UCSD-AML1 (cell line): Measurements from ENCODE around the gene CAMK1D.

ENCODE experiments used
- DNase-seq: peaks from one replicate; lab custom pipeline; 2025; ENCODE audit not compliant: unreplicated experiment; lab: John Stamatoyannopoulos, UW

The CAMK1D gene

DNA sequence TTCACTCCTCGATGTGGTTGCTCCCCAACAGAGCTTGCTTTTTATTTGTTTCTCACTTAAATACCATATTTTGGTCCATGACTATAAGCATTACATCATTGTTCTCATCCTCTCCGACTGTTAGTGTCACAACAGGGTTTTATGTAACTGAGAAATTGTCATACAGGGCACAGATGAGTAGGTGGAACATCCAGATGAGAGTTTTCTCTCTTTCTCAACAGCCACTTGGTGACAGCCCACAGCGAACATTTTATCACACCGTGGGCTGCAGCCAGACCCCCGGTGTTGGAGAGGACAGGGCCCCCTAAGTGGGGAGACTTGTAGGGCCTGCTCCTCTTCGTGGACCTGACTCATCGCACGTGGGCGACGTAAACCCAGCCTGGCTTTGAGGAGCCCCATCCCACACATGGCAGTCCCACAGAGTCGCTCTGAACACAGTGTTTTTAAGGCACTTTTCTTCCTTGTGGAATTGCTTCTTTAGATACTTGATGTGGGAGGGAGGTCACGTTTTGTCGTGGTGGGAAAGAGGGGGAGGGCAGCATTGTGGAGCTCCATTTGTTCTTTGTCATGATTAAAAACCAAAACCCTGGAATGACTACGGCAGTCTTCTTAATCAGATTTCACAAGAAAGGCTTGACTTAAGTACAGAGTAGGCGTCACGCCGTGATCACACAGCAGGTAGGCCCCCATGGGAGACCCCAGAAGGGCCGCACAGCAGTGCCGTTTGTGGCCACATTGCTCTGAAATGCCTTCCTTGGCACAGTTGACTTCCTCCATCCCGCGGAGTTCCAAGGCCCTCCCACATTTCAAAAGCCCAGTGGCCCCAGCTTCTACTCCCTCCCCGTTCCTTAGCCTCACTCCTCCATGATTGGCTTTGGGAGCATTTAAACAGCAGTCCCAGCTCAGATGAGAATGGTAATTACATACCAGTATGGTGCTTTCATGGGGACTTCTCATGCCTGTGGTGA is 431.6 kb downstream of the CAMK1D start:
- DNase-seq = no peak

DNA sequence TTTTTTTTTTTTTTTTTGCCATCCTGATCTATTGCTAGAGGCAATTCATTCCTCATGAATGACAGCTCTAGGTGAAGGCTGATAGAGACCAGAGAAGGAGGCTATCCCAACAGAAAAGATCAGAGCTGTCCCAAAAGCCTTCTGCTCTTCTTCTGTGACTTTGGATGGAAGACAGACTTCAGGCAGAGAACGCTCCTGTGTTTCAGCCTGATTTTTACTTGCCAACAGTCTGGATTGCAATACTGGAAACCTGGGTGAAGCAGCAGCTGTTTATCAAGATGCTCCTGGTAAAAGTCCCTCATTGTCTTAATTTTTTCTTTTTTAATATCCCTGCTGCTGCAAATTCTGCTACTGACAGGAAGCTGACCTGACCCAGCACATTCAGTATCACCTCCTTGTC is 432.6 kb downstream of the CAMK1D start:
- DNase-seq = no peak

DNA sequence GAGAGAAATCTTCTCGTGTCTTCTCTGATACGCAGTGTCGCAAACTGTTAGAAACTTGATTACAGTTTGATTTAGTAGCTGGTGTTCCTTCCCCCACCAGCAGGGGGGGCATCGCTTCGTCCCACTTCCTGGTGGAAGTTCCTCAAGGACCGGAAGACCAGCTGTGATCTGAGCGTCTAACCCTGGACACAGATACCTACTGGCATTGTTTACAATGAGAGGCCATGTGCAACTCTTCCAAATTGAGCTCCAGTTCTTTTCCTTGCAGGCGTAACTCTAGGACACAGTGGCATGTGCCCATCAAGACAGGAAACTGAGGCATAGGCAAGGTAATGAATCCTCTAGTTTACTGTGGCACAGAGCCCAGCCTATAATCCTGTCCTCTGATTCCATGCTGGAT is 433.2 kb downstream of the CAMK1D start:
- peak; percentile 27 for DNase-seq

DNA sequence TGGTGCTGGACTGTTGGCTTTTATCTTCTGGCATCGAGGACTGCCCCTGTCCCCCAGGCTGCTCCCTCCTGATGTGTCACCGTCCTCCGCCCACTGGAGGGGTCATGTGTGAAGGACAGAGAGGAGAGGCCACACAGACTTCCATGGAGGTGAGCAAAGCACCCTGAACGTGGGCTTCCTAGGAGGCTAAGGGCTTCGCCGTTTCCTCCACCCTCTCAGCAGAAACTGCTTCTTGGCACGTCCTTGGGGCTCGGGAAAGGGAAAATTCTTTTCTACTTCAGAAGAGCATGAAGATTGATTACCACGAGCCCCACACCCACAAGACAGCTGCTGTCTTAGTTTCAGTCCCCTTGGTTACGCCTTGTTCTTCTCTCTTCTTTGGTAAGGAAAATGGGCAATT is 433.9 kb downstream of the CAMK1D start:
- no peak for DNase-seq

DNA sequence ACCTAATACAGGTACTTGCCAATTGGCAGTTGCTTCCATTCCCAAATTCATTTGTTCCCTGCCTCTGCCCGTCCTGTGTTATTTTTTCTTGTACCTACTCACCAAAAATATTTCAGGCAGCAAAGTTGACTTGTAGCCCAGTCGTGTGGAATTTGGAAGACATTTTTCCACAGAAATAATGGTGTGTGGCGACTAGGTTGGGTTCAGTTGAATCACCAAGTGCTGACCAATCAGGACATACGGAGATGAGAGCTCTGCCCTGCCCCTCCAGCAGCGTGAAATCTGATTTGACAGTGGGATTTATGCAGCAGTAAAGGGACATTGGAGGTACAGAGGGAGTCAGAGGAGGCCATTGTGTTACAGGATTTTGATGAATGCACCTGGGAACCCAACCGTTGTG is 435.3 kb downstream of the CAMK1D start:
- DNase-seq = no peak

DNA sequence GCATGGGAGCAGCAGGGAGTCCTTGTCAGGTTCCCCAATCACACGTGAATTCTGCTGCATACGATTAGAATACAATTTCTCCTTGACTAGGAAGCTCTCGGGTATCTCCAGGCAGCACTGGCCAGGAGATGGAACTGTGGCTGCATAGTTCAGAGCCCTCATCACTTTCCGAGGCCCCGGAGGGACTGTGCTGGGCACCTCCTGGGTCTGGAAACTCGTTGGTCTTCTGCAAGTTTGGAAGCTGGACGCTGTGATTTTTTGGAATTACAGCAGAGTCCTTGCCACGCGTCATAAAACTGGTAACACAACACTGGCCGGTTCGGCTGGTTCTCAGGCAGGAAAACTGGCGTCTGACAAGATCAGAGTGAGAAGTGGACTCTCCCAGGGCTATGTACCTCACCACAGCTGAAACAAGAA is 436.1 kb downstream of the CAMK1D start:
- DNase-seq = no peak

DNA sequence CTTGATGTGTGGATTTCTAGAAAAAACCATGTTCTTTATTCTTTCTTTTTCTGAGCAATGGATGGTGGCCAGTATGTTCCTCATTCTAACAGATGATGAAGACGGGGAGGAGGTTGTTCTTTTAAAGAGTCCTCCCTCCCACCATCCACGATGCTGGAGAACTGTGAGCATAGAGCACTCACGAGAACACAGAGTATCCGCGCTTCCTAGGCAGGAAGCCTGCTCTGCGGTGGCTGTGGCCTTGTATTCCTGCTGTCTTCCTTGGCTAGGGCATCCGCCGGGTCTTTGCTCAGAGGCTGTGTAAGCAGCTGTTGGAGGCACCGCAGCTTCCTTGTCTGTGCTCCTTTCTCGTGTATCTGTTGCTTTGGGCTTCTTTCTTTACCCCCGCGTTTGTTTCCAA is 437.9 kb downstream of the CAMK1D start:
- DNase-seq = no peak

DNA sequence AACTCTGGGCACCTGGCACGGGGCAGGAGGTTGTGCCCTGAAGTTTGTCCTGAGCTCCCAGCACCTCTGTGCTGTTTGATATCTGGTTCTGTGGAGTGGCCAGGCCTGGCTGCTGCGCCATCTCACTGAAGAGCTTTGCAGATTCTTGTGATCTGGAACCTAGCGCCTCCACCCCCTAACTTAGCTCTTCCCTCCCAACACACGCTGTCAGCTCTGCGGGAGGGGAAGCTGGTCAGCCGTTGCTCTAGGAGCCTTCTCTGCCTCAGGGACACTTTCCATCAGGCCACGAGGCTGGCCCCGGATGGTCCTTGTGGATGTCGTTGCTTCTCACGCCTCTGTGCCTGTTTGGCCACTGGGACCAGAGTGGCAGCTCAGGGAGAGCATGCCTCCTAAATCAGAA is 438.9 kb downstream of the CAMK1D start:
- DNase-seq = no peak

DNA sequence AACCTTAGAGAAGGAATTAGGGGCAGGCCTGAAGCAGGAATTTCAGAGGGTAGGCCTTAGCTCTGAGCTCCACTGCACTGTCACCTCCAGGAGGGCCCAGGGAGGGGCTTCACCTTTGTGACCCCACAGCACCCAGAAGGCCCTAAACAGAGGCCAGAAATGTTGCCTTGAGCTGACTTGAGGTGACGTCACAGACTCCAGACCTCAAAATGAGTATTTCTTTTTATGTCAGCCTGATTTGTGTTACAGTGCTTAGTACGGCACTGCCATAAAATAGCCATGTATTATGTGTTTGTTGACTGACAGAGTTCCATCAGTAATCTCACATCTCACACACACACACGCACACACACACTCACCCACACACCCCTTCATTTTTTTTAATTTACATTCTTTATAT is 440.9 kb downstream of the CAMK1D start:
- DNase-seq = no peak

DNA sequence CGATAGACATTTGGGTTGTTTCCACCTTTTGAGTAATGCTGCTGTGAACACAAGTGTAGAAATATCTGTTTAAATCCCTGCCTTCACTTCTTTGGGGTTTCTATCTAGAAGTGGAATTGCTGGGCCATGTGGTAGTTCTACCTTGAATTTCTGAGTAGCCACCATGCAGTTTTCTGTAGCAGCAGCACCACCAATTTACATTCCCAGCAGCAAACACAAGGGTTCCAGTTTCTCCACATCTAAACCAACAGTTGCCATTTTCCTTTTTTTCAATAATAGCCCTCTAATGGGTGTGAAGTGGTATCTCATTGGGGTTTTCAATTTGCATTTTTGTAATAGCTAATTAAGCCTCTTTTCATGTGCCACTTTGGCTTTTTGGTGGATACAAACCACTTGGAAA is 442.4 kb downstream of the CAMK1D start:
- DNase-seq = no peak

DNA sequence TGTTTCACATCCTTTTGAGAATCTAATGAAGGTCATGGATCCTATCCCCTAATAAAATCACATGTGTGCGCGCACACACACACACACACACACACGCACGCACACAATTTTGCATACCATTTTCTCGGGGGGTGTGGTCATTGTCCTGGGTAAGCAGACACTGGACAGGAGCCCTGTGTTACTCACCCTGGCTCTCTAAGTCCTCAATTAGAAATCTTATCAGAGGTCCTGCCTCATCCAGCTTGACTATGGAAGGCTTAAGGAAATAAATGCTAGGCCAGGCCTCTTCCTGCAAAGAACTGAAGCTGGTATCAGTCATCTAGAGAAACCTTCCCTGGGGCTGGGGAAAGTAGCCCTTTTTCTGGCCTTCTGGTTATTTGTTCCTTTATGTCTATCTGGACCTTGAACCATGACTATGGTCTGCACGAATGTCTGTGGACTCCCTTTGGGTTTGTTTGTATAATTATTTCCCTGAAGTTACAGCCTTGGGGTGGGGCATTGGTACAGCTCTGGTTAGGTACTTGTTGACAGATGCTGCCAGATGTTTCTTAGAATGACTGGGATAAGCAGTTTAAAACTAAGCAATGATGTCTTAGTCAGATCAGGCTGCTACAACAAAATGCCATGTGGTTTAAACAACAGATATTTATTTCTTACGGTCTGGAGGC is 443.7 kb downstream of the CAMK1D start:
- DNase-seq = no peak

DNA sequence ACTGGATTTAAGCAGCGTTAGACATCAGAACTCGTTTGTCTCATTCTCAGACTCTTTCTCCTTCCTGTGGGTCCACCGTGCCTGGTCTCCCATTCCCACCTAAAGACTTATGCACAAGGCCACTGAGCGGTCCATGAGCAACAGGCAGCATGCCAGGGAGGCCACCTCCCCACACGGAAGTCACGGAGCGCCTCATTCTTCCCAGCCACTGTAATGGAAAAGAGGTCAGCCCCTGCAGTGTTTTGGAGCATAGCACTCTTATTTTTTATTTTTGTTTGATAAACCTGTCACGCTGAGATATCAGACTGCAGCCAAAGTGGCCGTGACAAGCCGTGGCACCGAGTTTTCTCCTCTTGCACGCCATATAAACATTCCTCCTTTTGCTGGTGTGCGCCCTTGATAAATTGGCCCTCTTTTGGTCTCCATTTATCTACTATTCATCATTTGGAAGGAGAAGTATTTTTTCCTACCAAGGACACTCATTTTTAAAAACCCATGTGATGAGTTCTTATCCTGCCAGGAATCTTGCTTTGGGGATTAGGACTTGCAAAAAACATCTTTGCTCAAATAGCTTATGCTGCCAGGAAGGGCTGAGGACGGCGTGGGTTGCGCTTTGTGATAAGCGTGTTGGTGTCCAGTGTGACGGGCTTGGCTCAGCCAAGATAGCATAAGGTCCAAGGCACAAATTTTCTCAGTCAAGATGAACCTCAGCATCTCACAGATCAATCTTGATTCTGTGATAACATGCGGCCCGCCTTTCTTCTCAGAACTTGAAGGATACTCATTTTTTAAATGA is 446.2 kb downstream of the CAMK1D start:
- no peak for DNase-seq

DNA sequence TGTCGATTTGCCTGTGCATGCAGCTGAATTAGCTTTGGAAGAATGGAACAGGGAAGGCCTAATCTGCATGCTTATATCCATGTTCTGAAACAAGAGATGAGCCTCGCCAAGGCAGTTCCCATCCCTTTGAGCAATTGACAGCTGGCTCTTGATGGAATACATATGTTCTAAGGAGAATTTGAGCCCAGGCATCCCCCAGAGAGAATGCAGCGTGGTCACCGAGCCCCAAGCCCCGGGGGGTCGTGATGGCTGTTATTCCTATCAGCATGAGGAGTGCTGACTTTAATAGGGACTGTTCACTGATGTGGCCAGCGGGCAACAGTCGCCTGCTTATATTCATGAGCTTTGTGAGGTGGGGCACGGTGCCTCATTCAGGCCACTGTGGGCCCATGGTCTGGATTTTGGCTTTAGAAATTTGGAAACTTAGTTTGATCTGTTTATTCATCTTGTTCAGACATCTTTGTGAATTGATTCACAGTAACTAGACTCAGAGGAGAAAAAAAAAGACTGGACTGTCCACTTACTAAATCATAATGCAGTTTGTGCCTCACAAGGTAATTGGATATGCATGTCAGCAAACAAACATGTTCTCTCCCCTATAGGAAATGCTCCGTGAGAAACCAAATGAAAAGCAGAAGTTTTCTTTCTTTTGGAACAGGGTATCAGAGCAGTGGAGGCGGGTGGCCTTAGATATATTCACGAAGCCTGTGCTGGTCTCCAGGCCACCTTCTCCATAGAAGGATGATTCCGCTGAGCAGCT is 447.2 kb downstream of the CAMK1D start:
- DNase-seq = no peak

DNA sequence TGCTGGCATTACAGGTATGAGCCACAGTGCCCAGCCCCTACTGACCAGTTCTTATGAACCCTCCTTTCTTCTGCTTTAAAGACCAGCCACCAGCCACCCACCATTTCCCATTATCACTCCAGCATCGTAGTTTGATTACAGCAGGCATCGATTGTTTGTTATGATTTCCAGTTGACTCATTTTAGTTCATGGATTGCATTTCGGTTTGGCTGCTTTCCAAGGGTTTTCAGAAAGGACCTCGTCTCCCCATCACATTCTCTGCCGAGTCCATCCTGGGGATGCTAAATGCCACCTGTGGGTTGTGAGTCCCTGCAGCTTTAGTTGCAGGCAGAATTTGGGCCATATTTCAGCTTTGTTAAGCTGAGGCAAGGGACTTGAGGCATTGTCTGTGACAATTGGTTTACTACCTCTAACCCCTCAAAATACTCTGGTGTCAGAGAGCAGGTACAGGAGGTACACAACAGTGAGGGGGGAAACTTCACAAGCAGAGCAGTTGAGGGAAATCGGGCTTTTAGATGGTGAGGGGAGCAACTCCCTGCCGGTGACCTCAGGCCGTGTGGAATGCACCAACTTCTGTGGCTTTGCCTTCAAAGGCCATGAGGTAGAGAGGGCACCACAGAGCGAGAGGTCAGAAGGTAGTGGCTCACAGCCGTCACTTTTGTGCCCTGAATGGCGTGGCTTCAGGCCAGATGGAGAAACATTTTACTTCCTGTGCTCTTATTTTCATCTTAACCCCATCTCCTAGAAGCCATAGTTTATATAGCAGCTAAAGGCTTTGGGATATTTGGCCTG is 448.3 kb downstream of the CAMK1D start:
- no peak for DNase-seq

DNA sequence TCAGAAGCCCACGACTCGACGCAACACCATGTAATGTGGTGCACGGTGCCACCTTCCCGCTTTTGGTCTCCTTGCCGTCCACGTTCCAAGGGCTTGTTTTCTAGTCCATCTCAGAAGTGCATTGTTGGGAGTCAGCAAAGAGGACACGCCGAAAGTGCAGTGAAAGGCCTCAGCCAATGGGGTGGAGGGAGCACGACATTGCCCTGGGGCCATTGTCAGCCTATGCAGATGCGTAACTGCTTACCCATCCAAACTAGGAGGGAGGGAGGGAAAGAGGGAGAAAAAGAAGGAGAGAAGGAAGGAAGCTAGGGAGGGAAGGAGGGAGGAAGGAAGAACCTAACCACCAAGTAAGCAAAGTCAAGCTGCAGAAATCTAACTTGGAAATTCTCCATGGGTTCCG is 449.8 kb downstream of the CAMK1D start:
- no peak for DNase-seq

DNA sequence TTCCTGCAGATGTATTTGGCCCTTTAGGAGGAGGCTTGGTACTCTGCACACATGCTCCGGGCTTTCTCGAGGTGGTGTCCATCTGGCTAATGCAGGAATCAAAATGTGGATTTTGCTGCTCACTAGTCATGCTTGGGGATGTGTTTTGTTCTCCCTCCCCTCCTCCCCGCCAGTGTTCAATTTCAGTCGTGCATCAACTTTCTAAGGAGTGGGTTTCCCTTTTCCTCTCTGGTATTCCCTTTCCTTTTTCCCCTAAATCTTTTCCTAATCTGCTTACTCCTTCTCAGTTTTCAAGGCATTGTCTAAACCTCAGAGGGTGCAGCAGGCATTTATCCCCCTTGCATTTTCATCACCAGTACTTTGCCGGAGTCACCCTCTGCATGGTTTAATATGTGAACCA is 450.4 kb downstream of the CAMK1D start:
- no peak for DNase-seq

DNA sequence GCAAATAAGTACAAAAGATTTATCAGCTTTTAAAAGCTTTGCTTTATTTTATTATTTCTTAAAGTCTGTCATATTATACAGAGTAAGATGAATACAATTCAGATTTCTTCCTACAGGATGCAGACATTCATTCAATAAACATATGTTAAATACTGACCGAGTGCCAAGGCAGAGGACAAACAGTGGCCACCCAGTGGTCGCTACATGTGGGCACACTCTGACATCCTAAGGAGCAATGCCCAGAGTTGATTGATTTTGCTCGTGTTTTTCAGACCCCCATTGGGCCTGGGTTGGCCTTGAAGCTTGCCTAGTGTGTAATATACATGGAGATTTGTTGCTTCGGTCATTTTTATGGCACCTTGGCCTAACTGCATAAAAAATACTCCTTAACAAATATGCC is 451.0 kb downstream of the CAMK1D start:
- no peak for DNase-seq

DNA sequence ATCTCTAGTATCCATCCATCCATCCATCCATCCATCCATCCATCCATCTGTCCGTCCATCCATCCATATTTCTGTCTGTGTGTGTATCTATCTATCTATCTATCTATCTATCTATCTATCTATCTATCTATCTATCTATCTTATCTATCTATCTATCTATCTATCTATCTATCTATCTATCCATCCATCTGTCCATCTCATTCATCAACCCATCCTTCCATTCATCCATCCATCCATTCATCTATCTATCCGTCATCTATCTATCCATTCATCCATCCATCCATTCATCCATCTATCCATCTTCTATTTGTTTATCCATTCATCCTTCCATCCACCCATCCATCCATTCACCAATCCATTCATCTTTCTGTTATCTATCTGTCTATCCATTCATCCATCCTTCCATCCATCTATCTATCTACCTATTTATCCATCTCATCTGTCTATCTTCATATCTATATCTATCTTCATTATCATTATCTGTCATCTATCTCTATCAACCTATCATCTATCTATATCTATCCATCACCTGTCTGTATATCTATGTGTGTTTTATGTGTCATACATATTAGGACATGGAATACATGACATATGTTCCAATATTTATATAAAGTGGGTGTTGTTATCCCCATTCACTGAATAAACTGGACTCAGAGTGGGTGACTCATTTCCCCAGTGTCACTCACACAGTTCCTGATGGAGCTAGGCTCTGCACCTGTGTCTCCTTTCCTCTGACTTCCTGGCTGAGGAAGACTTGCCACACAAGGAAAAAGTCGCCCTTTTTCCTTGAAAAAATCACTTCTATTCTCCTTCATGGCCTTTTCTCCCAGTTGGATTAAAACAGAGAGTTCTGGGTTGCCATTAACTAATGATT is 452.1 kb downstream of the CAMK1D start:
- DNase-seq = no peak

DNA sequence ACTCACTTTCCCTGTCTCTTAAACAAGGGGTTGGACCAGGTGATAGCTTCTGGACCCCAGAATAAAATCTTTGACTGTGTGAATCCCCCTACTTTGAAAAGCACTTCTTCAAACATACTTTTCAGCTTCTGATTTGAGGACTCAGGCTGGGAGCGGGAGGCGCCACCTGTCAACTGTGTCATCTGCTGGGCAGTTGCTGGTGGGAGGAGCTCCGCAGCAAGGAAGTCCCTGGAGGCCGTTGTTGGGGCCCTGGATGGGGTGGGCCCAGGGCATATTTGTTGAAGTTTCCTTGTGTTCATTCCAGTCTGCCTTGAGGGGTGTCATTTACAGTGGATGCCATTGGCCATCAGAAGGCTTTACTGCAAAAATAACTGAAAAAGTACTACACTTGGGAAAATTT is 454.4 kb downstream of the CAMK1D start:
- DNase-seq = no peak
